Left lung (tissue), 10 donors: ENCODE data around the gene RIMS4. TPM values are rescaled to one million over a fixed set of nuclear protein-coding genes. Genes with fewer than 3 reads are reported as not detected.

ENCODE experiments used
- ATAC-seq: fragments of 200-7000 bp; cut with Tn5 transposase; one replicate; pipeline ENCODE4 v1.9.1; 2020; ENCODE audit warnings: moderate library complexity
- DNase-seq, 4 donors: peaks; one replicate each; pipeline ENCODE4 v3.0.0-alpha.2; 2013 to 2020
- H3K27ac ChIP-seq, 2 donors: fragments of 200-600 bp; sonication (generic) in 1 of 2; one replicate each; pipeline versions ENCODE4 v1.5.0 to v1.8.0; 2020 to 2021
- H3K27me3 ChIP-seq, 2 donors: fragments of 200-600 bp; sonication (generic) in 1 of 2; one replicate each; pipeline versions ENCODE4 v1.5.0 to v1.8.0; 2020 to 2021
- H3K36me3 ChIP-seq, 2 donors: fragments of 200-600 bp; sonication (generic) in 1 of 2; one replicate each; pipeline versions ENCODE4 v1.5.0 to v1.8.0; 2020 to 2021
- H3K4me1 ChIP-seq, 2 donors: fragments of 200-600 bp; one replicate each; pipeline ENCODE4 v1.8.0; 2021
- H3K4me3 ChIP-seq, 2 donors: fragments of 200-600 bp; sonication (generic) in 1 of 2; one replicate each; pipeline versions ENCODE4 v1.5.0 to v1.8.0; 2020 to 2021; ENCODE audit warnings: mild to moderate bottlenecking in 1 of 2
- H3K9me3 ChIP-seq, 2 donors: fragments of 200-600 bp; sonication (generic) in 1 of 2; one replicate each; pipeline versions ENCODE4 v1.5.0 to v1.8.0; 2020 to 2021
- CTCF ChIP-seq, 2 donors: fragments of 200-600 bp; sonication (generic) in 1 of 2; IDR thresholded peaks; one replicate each; pipeline versions ENCODE4 v1.5.0 to v1.8.0; 2021; ENCODE audit warnings: antibody characterized with exemption in 2 of 2
- intact Hi-C, 2 donors: fragments of 100-400 bp; cut with DNase I; formaldehyde crosslinking; loops; one replicate each; pipeline versions ENCODE4 v1.11.2 to v1.14.2; 2022
- polyA plus RNA-seq, 6 donors: library from polyadenylated mRNA; unstranded; fragments of 120-200 nt; gene quantifications; one replicate each; pipeline ENCODE4 v1.2.1, GENCODE V29; 2013; ENCODE audit not compliant: insufficient read length in 6 of 6
- total RNA-seq, 2 donors: library from RNA; stranded (reverse); fragmentation: NEBNext Ultra II Directional; extraction: Animal tissue kit (Norgen Biotek cat#: 25700); gene quantifications; one replicate each; pipeline ENCODE4 v1.2.1, GENCODE V29; 2021
- donor health status: DM: no; HTN: yes; CAD: no.
- donor health status: DM: no; HTN: no; CAD: no.

Gene RIMS4
- total and polyA plus RNA-seq, 8 donors, result 0.47 to 6.3 (median 4.1) TPM

- H3K4me3 ChIP-seq, result no peak overlapping the region
- no peaks in the 10 kb centered on the region for H3K4me1 ChIP-seq
- DNase-seq, result no peak
- H3K36me3 ChIP-seq, result no peaks in the 10 kb centered on the region
- H3K9me3 ChIP-seq, result no peaks in the 10 kb centered on the region
- no peak overlapping the region for H3K27ac ChIP-seq
- peaks cover 0 to 31% of the 10 kb centered on the region in 2 donors for H3K27me3 ChIP-seq
- ATAC-seq, result no peak
- intact Hi-C loops, result no loop called here
- TF ChIP-seq CTCF (IDR thresholded peaks at IDR 0.05), result no peak
These were observed 37.7 kb downstream of the RIMS4 start for GRCh38 chr20:44772636-44773035.

- Histone ChIP-seq H3K4me3 (no peak overlapping the region), H3K9me3 (no peaks in the 10 kb centered on the region), H3K27ac (no peak overlapping the region), H3K4me1 (no peaks in the 10 kb centered on the region), H3K36me3 (no peaks in the 10 kb centered on the region), H3K27me3 (peaks cover 0 to 32% of the 10 kb centered on the region in 2 donors)
- intact Hi-C loops, result no loop called here
- ATAC-seq (no peak), DNase-seq (no peak)
- no peak for TF ChIP-seq CTCF (IDR thresholded peaks at IDR 0.05)
These were observed 39.2 kb downstream of the RIMS4 start for GRCh38 chr20:44771172-44771535.

- H3K9me3 ChIP-seq, result no peaks in the 10 kb centered on the region
- H3K27me3 ChIP-seq, result peaks cover 0 to 35% of the 10 kb centered on the region in 2 donors
- H3K4me3 ChIP-seq, result no peak overlapping the region
- no peaks in the 10 kb centered on the region for H3K36me3 ChIP-seq
- DNase-seq, result no peak
- no peak overlapping the region for H3K27ac ChIP-seq
- no peak for ATAC-seq
- TF ChIP-seq CTCF (IDR thresholded peaks at IDR 0.05), result no peak
- intact Hi-C loops, result no loop called here
- H3K4me1 ChIP-seq, result no peaks in the 10 kb centered on the region
These were observed 39.7 kb downstream of the RIMS4 start for GRCh38 chr20:44770484-44771171.

GRCh38 chr20:44769481-44769863 lies 40.9 kb downstream of the RIMS4 start:
- DNase-seq (no peak), ATAC-seq (no peak)
- TF ChIP-seq CTCF (IDR thresholded peaks at IDR 0.05), result no peak
- Histone ChIP-seq H3K4me1 (no peaks in the 10 kb centered on the region), H3K9me3 (no peaks in the 10 kb centered on the region), H3K27ac (no peak overlapping the region), H3K36me3 (no peaks in the 10 kb centered on the region), H3K27me3 (peaks cover 0 to 35% of the 10 kb centered on the region in 2 donors), H3K4me3 (no peak overlapping the region)
- intact Hi-C loops, result no loop called here

- TF ChIP-seq CTCF (IDR thresholded peaks at IDR 0.05), result no peak
- H3K27me3 ChIP-seq, result peaks cover 0 to 32% of the 10 kb centered on the region in 2 donors
- no peaks in the 10 kb centered on the region for H3K36me3 ChIP-seq
- no peak overlapping the region for H3K4me3 ChIP-seq
- DNase-seq (no peak), ATAC-seq (no peak)
- H3K9me3 ChIP-seq, result no peaks in the 10 kb centered on the region
- intact Hi-C loops, result no loop called here
- H3K4me1 ChIP-seq, result no peaks in the 10 kb centered on the region
- no peak overlapping the region for H3K27ac ChIP-seq
These were observed 41.4 kb downstream of the RIMS4 start for GRCh38 chr20:44768854-44769480.
